ENCODE measurements around the gene P4HA2.

- TF ChIP-seq NRF1 (IDR thresholded peaks at IDR 0.05; ENCODE audit: low read depth, low read length) (no peak), CHD2 (IDR thresholded peaks at IDR 0.05; ENCODE audit: low read length, partially characterized antibody) (no peak), CTCF (IDR thresholded peaks at IDR 0.05) (no peak), REST (IDR thresholded peaks at IDR 0.05; ENCODE audit: low read depth, low read length) (no peak), SIN3A (IDR thresholded peaks at IDR 0.05; ENCODE audit: borderline replicate concordance, low read depth, low read length) (no peak), EZH2phosphoT487 (IDR thresholded peaks at IDR 0.05; ENCODE audit: borderline replicate concordance, low read depth) (no peak), YY1 (IDR thresholded peaks at IDR 0.05; ENCODE audit: low read depth) (no peak)
Observed at GRCh38 chr5:132177691-132178149, 49.9 kb downstream of the P4HA2 start.

Measured in SK-N-SH (cell line).